ENCODE measurements around the gene MACROD2.
"Not testable (repeated sequence)": the region's sequence is repeated elsewhere in the genome, so short reads cannot be mapped to it uniquely, and the experiment has no call there.

Gene MACROD2

GRCh38 chr20:15977026-15977425 lies 1981.7 kb downstream of the MACROD2 start:
- no peak for DNase-seq

GRCh38 chr20:15977758-15978157 lies 1982.4 kb downstream of the MACROD2 start:
- no peak for DNase-seq

- DNase-seq = not testable (repeated sequence)
Observed at GRCh38 chr20:15985494-15986368, 1990.4 kb downstream of the MACROD2 start.

GRCh38 chr20:15986690-15987089 lies 1991.4 kb downstream of the MACROD2 start:
- no peak for DNase-seq

GRCh38 chr20:15991279-15991678 lies 1996.0 kb downstream of the MACROD2 start:
- no peak for DNase-seq

GRCh38 chr20:15992564-15992963 lies 1997.2 kb downstream of the MACROD2 start:
- DNase-seq = no peak

GRCh38 chr20:16000112-16000511 lies 2004.8 kb downstream of the MACROD2 start:
- no peak for DNase-seq

GRCh38 chr20:16001286-16001685 lies 2006.0 kb downstream of the MACROD2 start:
- DNase-seq = no peak

- DNase-seq = no peak
Observed at GRCh38 chr20:16003310-16003709, 2008.0 kb downstream of the MACROD2 start.

GRCh38 chr20:16004108-16004854 lies 2009.0 kb downstream of the MACROD2 start:
- no peak for DNase-seq

- DNase-seq = no peak
Observed at GRCh38 chr20:16005021-16005914, 2010.0 kb downstream of the MACROD2 start.

GRCh38 chr20:16005915-16006493 lies 2010.7 kb downstream of the MACROD2 start:
- no peak for DNase-seq

GRCh38 chr20:16007164-16007563 lies 2011.8 kb downstream of the MACROD2 start:
- DNase-seq = no peak

- no peak for DNase-seq
Observed at GRCh38 chr20:16007962-16008361, 2012.6 kb downstream of the MACROD2 start.

- DNase-seq = no peak
Observed at GRCh38 chr20:16011056-16011455, 2015.7 kb downstream of the MACROD2 start.

GRCh38 chr20:16011519-16011918 lies 2016.2 kb downstream of the MACROD2 start:
- no peak for DNase-seq

- DNase-seq = not testable (repeated sequence)
Observed at GRCh38 chr20:16012934-16013333, 2017.6 kb downstream of the MACROD2 start.

- DNase-seq = no peak
Observed at GRCh38 chr20:16013631-16014030, 2018.3 kb downstream of the MACROD2 start.

GRCh38 chr20:16014436-16014835 lies 2019.1 kb downstream of the MACROD2 start:
- DNase-seq = no peak

GRCh38 chr20:16017656-16018055 lies 2022.3 kb downstream of the MACROD2 start:
- DNase-seq = no peak

GRCh38 chr20:16018881-16019280 lies 2023.6 kb downstream of the MACROD2 start:
- DNase-seq = no peak

- DNase-seq = no peak
Observed at GRCh38 chr20:16020971-16021370, 2025.7 kb downstream of the MACROD2 start.

GRCh38 chr20:16025084-16025483 lies 2029.8 kb downstream of the MACROD2 start:
- no peak for DNase-seq
